Muscle of arm (tissue), 12 donors: Measurements from ENCODE around the gene AGAP3. TPM values are rescaled to one million over a fixed set of nuclear protein-coding genes. Genes with fewer than 3 reads are reported as not detected.

Experiments
- DNase-seq: peaks from one replicate; pipeline ENCODE4 v3.0.0-alpha.2; 2013
- polyA plus RNA-seq, 12 donors: library from polyadenylated mRNA; unstranded; fragments of 120-200 nt; gene quantifications; one replicate each; pipeline ENCODE4 v1.2.1, GENCODE V29; 2013; ENCODE audit not compliant: insufficient read length in 12 of 12

The AGAP3 gene
- polyA plus RNA-seq, 12 donors, result 62.4 to 86.8 (median 70.9) TPM; not detected in 1

DNA sequence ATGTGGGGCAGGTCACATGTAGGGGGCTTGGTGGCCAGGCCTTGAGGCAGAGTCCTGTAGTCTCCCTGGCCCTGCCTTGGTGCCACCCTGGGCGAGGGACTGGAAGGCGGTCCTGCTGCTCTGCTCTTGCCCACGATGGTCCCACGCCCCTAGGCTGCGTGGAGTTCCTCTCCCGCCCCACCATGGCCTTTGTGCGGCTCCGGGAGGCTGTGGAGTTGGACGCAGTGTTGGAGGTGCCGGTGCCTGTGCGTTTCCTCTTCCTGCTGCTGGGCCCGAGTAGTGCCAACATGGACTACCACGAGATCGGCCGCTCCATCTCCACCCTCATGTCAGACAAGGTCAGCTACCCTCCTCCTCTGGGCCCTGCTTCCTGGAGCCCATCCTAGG is 15.7 kb upstream of the AGAP3 start:
- DNase-seq, result no peak

DNA sequence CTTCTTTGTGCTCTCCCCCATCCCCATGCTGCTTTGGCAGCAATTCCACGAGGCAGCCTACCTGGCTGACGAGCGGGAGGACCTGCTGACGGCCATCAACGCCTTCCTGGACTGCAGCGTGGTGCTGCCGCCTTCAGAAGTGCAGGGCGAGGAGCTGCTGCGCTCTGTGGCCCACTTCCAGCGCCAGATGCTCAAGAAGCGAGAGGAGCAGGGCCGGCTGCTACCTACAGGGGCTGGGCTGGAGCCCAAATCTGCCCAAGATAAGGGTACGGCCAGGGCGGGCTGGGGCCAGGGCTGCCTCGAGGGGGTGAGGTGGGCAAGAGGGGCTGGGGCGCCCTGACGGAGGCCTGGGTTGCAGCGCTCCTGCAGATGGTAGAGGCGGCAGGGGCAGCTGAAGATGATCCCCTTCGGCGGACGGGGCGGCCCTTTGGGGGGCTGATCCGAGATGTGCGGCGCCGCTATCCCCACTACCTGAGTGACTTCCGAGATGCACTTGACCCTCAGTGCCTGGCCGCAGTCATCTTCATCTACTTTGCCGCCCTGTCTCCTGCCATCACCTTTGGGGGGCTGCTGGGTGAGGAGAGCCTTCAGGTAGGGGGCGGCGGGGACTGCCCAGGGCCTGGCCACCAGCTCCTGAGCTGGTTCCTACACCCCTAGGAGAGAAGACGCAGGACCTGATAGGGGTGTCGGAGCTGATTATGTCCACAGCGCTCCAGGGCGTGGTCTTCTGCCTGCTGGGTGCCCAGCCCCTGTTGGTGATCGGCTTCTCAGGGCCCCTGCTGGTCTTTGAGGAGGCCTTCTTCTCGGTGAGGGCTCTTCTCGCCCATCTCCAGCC is 15.0 kb upstream of the AGAP3 start:
- DNase-seq, result no peak

DNA sequence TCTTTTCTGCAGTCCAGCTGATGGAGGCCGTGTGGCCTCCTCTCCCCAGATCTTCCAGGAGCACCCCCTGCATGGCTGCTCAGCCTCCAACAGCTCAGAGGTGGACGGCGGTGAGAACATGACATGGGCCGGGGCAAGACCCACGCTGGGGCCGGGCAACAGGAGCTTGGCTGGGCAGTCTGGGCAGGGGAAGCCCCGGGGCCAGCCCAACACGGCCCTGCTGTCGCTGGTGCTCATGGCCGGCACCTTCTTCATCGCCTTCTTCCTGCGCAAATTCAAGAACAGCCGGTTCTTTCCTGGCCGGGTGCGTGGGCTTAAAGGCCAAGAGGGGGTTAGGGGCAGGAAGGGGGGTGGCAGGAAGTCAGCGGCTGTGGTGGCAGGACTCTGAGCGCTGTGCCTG is 12.3 kb upstream of the AGAP3 start:
- no peak for DNase-seq

DNA sequence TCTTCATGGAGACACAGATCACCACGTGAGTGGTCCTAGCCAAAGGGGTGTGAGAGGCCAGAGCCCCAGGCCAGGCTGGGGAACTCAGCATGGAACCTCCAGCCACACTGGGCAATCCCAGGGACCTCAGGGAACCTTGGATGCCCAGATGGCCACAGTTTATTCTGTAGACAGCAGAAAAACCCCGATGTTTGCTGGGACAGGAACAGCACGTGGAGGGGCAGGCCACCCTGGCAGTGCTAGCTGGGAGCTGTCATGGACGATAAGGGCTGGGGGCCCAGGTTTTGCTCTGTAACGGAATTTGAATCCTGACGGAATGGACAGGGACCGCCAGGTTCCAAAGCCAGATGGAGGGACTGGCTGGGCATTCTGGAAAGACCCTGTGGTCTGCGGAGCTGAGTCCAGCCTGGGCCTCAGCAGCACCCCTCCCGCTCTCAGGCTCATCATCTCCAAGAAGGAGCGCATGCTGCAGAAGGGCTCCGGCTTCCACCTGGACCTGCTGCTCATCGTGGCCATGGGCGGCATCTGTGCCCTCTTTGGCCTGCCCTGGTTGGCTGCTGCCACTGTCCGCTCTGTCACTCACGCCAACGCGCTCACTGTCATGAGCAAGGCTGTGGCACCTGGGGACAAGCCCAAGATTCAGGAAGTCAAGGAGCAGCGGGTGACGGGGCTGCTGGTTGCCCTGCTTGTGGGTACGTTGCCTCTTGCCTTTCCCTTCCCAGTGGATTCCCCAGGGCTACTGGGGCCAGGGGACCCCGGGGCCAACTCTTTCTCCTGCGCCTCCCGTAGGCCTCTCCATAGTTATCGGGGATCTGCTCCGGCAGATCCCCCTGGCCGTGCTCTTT is 11.2 kb upstream of the AGAP3 start:
- DNase-seq, result no peak

- DNase-seq, result no peak
Measured at GRCh38 chr7:151075662-151075971, 10.7 kb upstream of the AGAP3 start.

GRCh38 chr7:151075978-151076426 is 10.3 kb upstream of the AGAP3 start:
- DNase-seq, result no peak

DNA sequence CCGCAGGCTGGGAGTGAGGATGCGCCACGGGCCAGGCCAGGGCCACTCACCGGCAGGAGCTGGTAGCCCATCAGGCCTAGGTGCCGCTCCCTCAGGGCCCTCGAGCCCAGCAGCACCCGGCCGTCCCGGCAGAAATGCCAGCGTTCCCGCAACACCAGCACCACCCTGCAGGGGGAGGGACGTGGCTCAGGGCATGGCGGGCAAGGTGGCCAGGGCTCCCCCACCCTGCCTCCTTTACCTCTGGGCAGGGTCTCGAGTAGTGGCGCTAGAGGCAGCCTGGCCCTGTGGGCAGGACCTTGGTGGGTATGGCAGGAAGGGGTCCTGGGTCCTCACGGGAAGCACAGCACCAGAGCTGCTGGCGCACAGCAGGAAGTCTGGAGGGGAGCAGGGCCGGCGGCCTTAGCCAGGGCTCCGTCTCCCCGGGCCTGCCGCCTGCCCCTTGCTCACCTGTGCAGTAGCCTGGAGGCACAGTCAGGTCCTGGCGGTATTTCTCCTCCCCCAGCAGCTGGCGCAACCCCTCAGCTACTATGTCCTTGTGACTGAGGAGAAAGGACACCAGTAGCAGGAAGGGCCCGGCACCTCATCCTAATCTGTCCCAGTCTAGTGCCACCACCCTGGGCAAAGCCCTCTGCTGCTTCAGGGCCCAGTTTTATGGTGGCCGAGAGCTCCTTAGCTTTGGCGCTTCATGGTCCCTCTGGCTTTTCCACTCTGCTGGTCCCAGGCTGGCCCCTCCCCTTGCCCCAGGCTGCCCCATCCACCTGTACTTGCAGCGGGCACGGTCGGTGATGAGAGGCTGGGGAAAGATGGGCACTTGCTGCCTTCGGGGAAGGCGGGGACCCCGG is 9.2 kb upstream of the AGAP3 start:
- DNase-seq, result no peak

DNA sequence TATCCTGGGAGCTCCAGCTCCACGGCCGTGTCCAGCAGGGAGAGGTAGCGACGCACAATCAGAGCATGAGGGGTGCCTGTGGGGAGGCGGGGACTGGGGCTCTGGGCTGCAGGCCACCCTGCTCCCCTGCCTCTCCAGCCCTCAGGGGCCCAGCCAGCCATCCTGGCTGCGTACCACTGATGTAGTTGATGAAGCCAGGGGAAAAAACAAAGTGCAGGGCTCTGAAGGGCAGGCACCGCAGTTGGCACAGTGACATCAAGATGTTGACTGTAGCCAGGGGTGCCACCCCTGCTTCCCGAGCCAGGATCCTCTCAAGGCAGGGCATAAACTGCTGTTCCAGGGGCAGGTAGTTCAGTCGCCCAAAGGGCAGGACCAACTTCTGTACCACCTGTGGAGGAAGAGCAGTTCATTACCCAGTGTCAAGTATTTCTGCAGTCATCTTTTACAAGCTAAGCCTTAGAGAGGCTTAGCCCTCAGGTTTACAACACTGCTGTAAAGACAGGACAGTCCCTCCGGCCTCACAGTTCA is 8.5 kb upstream of the AGAP3 start:
- no peak for DNase-seq

GRCh38 chr7:151078233-151079040 is 7.8 kb upstream of the AGAP3 start:
- DNase-seq, result no peak

DNA sequence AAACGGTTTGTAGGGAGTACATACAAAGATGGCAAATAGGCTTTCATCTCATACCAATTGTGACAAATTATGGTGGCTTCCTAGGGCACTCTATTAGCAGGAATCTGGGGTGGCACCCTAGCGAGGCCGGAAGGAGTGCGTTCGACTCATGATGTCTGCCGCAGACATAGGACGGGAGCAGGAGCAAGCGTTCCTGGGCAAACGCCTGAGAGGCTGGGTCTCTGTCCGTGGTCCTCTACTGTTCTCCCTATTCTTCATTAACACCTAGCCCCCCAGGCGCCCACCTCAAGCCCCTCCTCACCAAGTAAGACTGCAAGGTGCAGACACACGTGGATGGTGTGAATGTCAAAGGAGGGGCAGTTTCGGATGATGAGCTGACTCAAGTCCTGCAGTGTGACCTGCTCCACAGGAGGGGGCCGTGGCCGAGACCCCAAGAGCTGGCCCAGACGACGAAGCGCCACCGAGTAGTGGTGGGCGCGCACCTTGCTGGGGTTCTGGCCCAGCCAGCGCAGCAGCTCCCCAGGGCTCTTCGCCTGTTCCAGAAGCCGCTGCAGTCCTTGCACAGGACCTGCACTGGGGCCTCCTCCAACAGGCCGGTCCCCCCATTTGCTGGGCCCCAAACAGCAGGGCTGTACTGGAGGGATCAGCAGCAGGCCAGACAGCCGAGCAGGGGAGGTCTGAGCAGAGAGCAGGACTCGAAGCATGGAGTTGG is 6.9 kb upstream of the AGAP3 start:
- no peak for DNase-seq

GRCh38 chr7:151080067-151080521 is 6.2 kb upstream of the AGAP3 start:
- no peak for DNase-seq

DNA sequence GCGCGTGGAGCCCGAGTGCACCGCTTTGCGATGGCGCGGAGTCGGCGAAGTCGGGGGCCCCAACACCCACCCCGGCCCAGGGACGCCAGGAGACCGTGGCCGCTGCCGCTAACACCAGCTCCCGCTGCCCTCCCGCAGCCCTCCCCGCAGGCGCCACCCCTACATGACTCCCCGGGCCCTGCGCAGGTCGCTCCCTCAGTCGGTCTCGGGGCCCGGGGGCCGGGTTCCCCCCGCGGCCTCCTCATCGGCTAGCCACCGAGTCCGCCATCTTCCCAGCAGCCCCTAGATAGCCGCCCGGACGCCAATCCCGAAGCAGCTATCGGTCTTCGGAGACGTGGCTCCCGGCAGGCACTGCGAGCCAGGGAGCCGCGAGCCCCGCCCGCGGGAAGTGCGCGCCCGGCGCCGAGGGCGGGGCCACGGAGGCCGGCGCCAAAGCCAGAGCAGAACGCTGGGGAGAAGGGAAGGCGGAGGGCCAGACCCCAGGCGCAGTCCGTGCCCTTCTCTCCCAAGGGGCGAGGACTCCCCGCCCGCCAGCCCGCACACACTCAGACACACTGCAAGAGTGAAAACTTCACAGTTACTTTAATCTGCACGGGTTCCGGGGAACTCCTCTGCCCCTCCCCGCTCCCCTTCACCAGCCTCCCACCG is 5.6 kb upstream of the AGAP3 start, which contains the start of gene FASTK:
FASTK (minus strand) TSS at position 288 of the 648 bp plus-strand sequence; CDS start at position 245, 43 bp downstream.
- DNase-seq, result peak; percentile 88

GRCh38 chr7:151081170-151082101 is 4.8 kb upstream of the AGAP3 start:
- DNase-seq, result no peak

DNA sequence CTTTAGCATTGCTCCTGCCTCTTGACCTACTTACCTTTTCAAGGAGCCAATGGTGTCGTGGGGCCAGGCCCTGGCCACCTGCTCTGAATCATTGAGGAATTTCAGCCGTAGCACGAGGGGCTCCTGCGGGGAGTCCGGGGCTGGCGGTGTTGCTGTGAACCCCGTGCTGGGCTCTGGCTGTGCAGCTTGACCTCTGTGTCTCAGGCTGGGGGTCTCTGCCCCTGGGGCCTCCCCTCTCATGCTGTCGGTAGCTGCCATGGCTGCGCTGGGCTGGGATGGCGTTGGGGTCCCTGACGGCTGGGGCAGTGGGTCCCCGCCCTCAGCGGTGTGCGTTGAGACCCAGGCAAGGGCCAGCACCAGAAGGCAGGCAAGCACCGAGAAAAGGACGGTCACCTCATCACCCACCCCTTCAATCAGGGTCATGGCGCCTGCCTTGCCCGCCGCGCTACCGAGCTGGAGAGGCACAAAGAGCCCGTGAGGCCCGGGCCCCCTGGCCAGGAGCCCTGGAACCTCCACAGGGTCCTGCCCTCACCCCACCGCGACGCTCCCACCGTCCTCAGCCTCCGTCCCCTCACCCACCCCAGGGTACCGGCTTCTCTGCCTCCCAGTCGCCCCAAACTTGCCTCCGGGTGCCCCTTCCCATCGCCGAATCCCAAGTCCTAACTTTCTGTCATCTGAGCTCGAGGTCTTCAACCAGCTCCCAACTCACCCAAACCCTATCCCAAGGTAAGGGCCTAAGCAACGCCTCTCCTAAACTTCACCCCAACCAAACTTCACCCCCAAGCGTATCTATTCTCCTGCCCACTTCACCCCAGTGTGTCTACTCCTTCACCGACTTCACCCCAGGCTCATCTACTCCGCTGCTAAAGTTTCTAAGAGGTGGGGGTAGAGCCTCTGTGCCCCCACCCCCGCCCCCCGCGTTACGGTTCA is 3.9 kb upstream of the AGAP3 start:
- DNase-seq, result no peak

DNA sequence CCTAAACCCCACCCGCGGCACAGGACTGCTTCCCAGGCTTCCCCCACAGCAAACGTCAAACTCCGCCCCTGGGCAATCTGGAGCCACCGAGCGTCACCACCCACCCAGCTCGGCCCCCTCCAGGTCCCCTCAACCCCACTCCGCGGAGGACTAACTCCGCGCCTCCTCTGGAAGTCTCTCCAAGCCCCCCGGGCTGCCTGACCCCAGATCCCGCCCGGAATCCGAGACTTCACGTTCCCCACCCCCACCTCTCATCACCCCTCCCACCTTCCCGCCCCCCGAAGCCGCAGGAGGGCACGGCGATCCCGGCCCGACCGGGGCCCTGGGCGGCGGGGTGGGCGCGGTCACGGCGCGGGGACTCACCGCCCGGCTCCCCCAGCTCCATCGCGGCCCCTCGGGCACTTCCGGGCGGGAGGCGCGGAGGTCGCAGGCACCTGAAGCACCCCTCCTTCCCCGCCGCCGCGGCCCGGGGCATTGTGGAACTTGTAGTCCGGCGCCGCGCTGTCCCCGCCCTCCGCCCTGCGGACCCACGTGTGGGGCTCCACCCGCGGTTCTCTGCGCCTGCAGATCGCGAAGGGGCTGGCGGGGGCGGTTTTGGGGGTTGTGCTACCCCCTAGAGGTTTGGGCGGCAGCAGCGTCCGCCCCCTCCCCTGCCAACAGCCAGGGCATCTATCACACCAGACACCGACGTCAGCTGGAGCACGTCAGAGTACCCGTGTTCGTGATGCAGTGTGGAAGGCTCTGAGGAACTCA is 3.0 kb upstream of the AGAP3 start, which contains the start of gene TMUB1:
TMUB1 (minus strand) TSS at position 423 of the 753 bp plus-strand sequence. CDS start 930 bp downstream, outside the sequence.
- DNase-seq, result no peak

- no peak for DNase-seq
Measured at GRCh38 chr7:151083824-151084160, 2.5 kb upstream of the AGAP3 start.

DNA sequence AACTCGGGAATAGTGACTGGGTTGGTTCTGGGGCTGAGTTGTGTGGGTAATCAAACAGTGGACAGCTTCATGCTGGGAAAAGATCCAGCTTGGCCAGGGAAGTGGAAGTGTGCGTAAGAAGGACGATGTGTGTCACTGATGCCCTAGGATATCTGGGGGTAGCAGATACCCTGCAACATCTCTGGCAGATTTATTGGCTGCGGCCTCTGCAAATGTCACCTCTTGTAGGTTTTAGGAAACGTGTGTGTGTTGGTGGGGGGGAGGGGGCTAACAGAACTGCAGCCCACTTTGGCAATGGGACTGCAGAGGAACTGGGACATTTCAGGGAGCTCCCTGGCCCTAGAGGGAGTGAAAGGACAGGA is 965 bp upstream of the AGAP3 start:
- DNase-seq, result no peak
